SK-N-SH treated with all-trans-retinoic acid at 6 μM for 48 hours (cell line): ENCODE data around the gene MYO16.

Experiments
- ATAC-seq: fragments of 200-7000 bp; cut with Tn5 transposase; 3 replicates; pipeline ENCODE4 v1.9.1; 2020; ENCODE audit warnings: mild to moderate bottlenecking, moderate library complexity
- ARNTL ChIP-seq: fragments of 450-650 bp; formaldehyde crosslinking; IDR thresholded peaks from 2 replicates; pipeline ENCODE4 v1.5.0; 2020; ENCODE audit warnings: low read depth, mild to moderate bottlenecking, moderate library complexity, borderline replicate concordance
- BACH2 ChIP-seq: fragments of 250-450 bp; sonication (Bioruptor Pico); IDR thresholded peaks from 2 replicates; pipeline ENCODE4 v1.9.0; 2021; ENCODE audit warnings: mild to moderate bottlenecking, borderline replicate concordance
- CSDC2 ChIP-seq: fragments of 250-450 bp; sonication (Bioruptor Pico); IDR thresholded peaks from 2 replicates; pipeline ENCODE4 v1.5.0; 2020; ENCODE audit warnings: mild to moderate bottlenecking, moderate library complexity
- CSRNP3 ChIP-seq: fragments of 250-450 bp; sonication (Bioruptor Pico); IDR thresholded peaks from 2 replicates; pipeline ENCODE4 v1.5.1; 2021; ENCODE audit warnings: mild to moderate bottlenecking, moderate library complexity
- ESRRG ChIP-seq: fragments of 250-450 bp; sonication (Bioruptor Pico); IDR thresholded peaks from 2 replicates; pipeline ENCODE4 v1.6.1; 2021; ENCODE audit warnings: mild to moderate bottlenecking
- GLIS3 ChIP-seq: fragments of 250-450 bp; sonication (Bioruptor Pico); IDR thresholded peaks from 2 replicates; pipeline ENCODE4 v1.5.0; 2020; ENCODE audit warnings: mild to moderate bottlenecking, moderate library complexity
- ISL1 ChIP-seq: fragments of 250-450 bp; sonication (Bioruptor Pico); IDR thresholded peaks from 2 replicates; pipeline ENCODE4 v2.1.2; 2022; ENCODE audit warnings: mild to moderate bottlenecking, moderate library complexity
- OSR1 ChIP-seq: fragments of 250-450 bp; sonication (Bioruptor Pico); IDR thresholded peaks from 2 replicates; pipeline ENCODE4 v1.8.0; 2022; ENCODE audit warnings: moderate library complexity, mild to moderate bottlenecking, inconsistent platforms
- POU6F1 ChIP-seq: fragments of 250-450 bp; sonication (Bioruptor Pico); IDR thresholded peaks from 2 replicates; pipeline ENCODE4 v1.8.0; 2021; ENCODE audit warnings: low read depth, mild to moderate bottlenecking, moderate library complexity, borderline replicate concordance
- PPARA ChIP-seq: fragments of 250-450 bp; sonication (Bioruptor Pico); IDR thresholded peaks from 2 replicates; pipeline ENCODE4 v1.5.0; 2020; ENCODE audit warnings: mild to moderate bottlenecking, borderline replicate concordance
- RARB ChIP-seq: fragments of 250-450 bp; sonication (Bioruptor Pico); IDR thresholded peaks from 2 replicates; pipeline ENCODE4 v1.8.0; 2021; ENCODE audit warnings: mild to moderate bottlenecking, moderate library complexity
- SNAI2 ChIP-seq: fragments of 250-450 bp; sonication (Bioruptor Pico); IDR thresholded peaks from 2 replicates; pipeline ENCODE4 v1.5.0; 2020; ENCODE audit warnings: mild to moderate bottlenecking, moderate library complexity
- TCF4 ChIP-seq: fragments of 250-450 bp; sonication (Bioruptor Pico); IDR thresholded peaks from 2 replicates; pipeline ENCODE4 v1.8.0; 2021; ENCODE audit warnings: mild to moderate bottlenecking, moderate library complexity, borderline replicate concordance
- TOX ChIP-seq: fragments of 250-450 bp; sonication (Bioruptor Pico); IDR thresholded peaks from 2 replicates; pipeline ENCODE4 v1.8.0; 2021; ENCODE audit warnings: mild to moderate bottlenecking, moderate library complexity, borderline replicate concordance
- ZC3H10 ChIP-seq: fragments of 250-450 bp; sonication (Bioruptor Pico); IDR thresholded peaks from 2 replicates; pipeline ENCODE4 v1.5.1; 2021; ENCODE audit warnings: mild to moderate bottlenecking, moderate library complexity
- ZFP3 ChIP-seq: fragments of 250-450 bp; sonication (Bioruptor Pico); IDR thresholded peaks from 2 replicates; pipeline ENCODE4 v1.5.0; 2020; ENCODE audit warnings: mild to moderate bottlenecking, moderate library complexity
- ZFP30 ChIP-seq: fragments of 450-650 bp; formaldehyde crosslinking; IDR thresholded peaks from 2 replicates; pipeline ENCODE4 v1.5.0; 2022; ENCODE audit warnings: mild to moderate bottlenecking, moderate library complexity
- ZNF565 ChIP-seq: fragments of 450-650 bp; formaldehyde crosslinking; conservative IDR thresholded peaks from 2 replicates; pipeline ENCODE4 v1.5.0; 2020; ENCODE audit warnings: low read depth, mild to moderate bottlenecking, moderate library complexity
- ZNF70 ChIP-seq: fragments of 450-650 bp; formaldehyde crosslinking; IDR thresholded peaks from 2 replicates; pipeline ENCODE4 v1.5.0; 2020; ENCODE audit warnings: mild to moderate bottlenecking, moderate library complexity
- ZNF8 ChIP-seq: fragments of 450-650 bp; formaldehyde crosslinking; IDR thresholded peaks from 2 replicates; pipeline ENCODE4 v1.5.0; 2020; ENCODE audit warnings: mild to moderate bottlenecking, moderate library complexity
- TF ChIP-seq, protein P1 (sequence below): fragments of 250-450 bp; sonication (Bioruptor Pico); IDR thresholded peaks from 2 replicates; pipeline ENCODE4 v1.8.0; 2020; ENCODE audit warnings: mild to moderate bottlenecking, moderate library complexity, borderline replicate concordance

MYO16 gene

GRCh38 chr13:109166804-109167203, 537.4 kb downstream of the MYO16 start:
- ATAC-seq = no peak
- TF ChIP-seq ZFP30 (CRISPR knock-in tag) (no peak), ZC3H10 (CRISPR knock-in tag) (no peak), TCF4 (CRISPR knock-in tag) (no peak), TOX (CRISPR knock-in tag) (no peak), CSRNP3 (CRISPR knock-in tag) (no peak), ESRRG (CRISPR knock-in tag) (no peak), PPARA (no peak), BACH2 (CRISPR knock-in tag) (no peak)
- TF ChIP-seq, all 23 proteins: peak for 0

GRCh38 chr13:109172136-109172535, 542.7 kb downstream of the MYO16 start:
- ATAC-seq = no peak
- no peak for TF ChIP-seq ARNTL (CRISPR knock-in tag)
- TF ChIP-seq BACH2 (CRISPR knock-in tag) = no peak
- no peak for TF ChIP-seq TCF4 (CRISPR knock-in tag)
- no peak for TF ChIP-seq POU6F1
- TF ChIP-seq, protein P1, sequence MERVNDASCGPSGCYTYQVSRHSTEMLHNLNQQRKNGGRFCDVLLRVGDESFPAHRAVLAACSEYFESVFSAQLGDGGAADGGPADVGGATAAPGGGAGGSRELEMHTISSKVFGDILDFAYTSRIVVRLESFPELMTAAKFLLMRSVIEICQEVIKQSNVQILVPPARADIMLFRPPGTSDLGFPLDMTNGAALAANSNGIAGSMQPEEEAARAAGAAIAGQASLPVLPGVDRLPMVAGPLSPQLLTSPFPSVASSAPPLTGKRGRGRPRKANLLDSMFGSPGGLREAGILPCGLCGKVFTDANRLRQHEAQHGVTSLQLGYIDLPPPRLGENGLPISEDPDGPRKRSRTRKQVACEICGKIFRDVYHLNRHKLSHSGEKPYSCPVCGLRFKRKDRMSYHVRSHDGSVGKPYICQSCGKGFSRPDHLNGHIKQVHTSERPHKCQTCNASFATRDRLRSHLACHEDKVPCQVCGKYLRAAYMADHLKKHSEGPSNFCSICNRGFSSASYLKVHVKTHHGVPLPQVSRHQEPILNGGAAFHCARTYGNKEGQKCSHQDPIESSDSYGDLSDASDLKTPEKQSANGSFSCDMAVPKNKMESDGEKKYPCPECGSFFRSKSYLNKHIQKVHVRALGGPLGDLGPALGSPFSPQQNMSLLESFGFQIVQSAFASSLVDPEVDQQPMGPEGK (CRISPR knock-in tag) = no peak
- TF ChIP-seq ISL1 (CRISPR knock-in tag) = no peak
- TF ChIP-seq CSRNP3 (CRISPR knock-in tag) = no peak
- no peak for TF ChIP-seq ZFP3 (CRISPR knock-in tag)
- no peak for TF ChIP-seq ZNF8 (CRISPR knock-in tag)
- TF ChIP-seq ZFP30 (CRISPR knock-in tag) = no peak
- TF ChIP-seq RARB (CRISPR knock-in tag) = no peak
- TF ChIP-seq ZC3H10 (CRISPR knock-in tag) = no peak
- no peak for TF ChIP-seq OSR1 (CRISPR knock-in tag)
- no peak for TF ChIP-seq CSDC2 (CRISPR knock-in tag)

DNA sequence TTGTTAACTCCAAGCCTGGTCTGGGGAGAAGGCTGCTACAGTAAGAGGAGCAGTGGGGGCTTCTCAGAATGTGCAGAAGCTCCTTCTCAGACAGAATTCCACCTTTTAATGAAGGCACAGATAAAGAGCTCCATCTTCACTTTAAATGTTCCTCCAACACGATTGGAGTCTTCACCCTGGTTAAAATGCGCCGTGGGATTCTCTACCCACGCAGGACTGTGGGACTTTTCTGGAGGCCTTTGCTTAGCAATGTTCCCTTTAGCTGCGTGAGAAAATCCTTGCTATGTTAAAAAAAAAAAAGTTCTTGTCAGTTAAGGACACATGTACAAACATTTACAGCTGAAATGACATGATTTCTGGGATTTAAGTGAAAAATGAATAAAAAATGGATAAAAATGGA, 546.3 kb downstream of the MYO16 start:
- TF ChIP-seq, protein P1 (CRISPR knock-in tag) = no peak
- no peak for TF ChIP-seq ZFP30 (CRISPR knock-in tag)
- TF ChIP-seq CSDC2 (CRISPR knock-in tag) = no peak
- no peak for TF ChIP-seq ZNF565 (CRISPR knock-in tag)
- no peak for TF ChIP-seq ZNF70 (CRISPR knock-in tag)
- no peak for ATAC-seq

DNA sequence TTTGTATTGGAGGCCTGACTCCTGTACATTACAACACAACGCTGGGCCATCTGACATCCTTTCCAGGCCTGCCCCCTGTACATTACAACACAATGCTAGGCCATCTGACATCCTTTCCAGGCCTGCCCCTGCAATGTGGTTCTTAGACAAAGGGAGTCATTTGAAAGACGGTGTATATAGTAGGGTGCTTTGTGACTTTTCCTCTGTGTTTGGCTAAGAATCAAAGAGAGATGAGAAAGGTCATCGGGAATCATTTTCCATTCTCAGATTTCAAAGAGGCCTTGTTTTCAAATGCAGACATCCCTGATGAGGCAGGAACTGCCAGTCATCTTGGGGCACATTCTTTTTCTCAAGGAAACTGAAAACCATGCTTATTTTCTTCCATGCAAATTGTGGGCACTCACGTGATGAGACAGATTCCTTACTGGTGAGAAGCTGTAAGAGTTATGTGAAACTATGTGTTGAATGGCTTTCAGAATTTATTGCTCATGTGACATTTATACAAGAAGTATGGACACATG, 551.6 kb downstream of the MYO16 start:
- TF ChIP-seq POU6F1 (no peak), OSR1 (CRISPR knock-in tag) (no peak), GLIS3 (no peak), ESRRG (CRISPR knock-in tag) (no peak), RARB (CRISPR knock-in tag) (no peak), BACH2 (CRISPR knock-in tag) (no peak), SNAI2 (CRISPR knock-in tag) (no peak), PPARA (no peak), ZFP3 (CRISPR knock-in tag) (no peak), ARNTL (CRISPR knock-in tag) (no peak), ZNF8 (CRISPR knock-in tag) (no peak), TOX (CRISPR knock-in tag) (no peak), ZC3H10 (CRISPR knock-in tag) (no peak), ZNF565 (CRISPR knock-in tag) (no peak), ISL1 (CRISPR knock-in tag) (no peak), ZFP30 (CRISPR knock-in tag) (no peak), CSDC2 (CRISPR knock-in tag) (no peak)
- TF ChIP-seq, protein P1 (CRISPR knock-in tag) = no peak
- TF ChIP-seq, all 23 proteins: peak for 0
- peak; percentile 93 for ATAC-seq
